SH-SY5Y (cell line): Measurements from ENCODE around the gene HOXC5.

Experiments used
- GATA2 ChIP-seq: IDR thresholded peaks from 2 replicates; pipeline ENCODE4 v1.6.1; 2011; ENCODE audit warnings: mild to moderate bottlenecking, low read depth, low read length
- GATA3 ChIP-seq: IDR thresholded peaks from 2 replicates; pipeline ENCODE4 v1.6.1; 2011; ENCODE audit warnings: low read depth, mild to moderate bottlenecking, low read length, moderate library complexity

GRCh38 chr12:54002278-54002914 lies 30.5 kb upstream of the HOXC5 start:
- TF ChIP-seq GATA3 (no peak), GATA2 (no peak)
